ENCODE measurements around the gene DYRK1A.

DYRK1A gene

GRCh38 chr21:37450445-37450941 is 83.9 kb downstream of the DYRK1A start:
- no peak for DNase-seq (ENCODE audit: low read depth)

GRCh38 chr21:37451446-37451845 is 84.9 kb downstream of the DYRK1A start:
- DNase-seq (ENCODE audit: low read depth) = no peak

GRCh38 chr21:37452227-37452626 is 85.7 kb downstream of the DYRK1A start:
- no peak for DNase-seq (ENCODE audit: low read depth)

GRCh38 chr21:37453350-37453749 is 86.8 kb downstream of the DYRK1A start:
- no peak for DNase-seq (ENCODE audit: low read depth)

- DNase-seq (ENCODE audit: low read depth) = no peak
These were observed 88.4 kb downstream of the DYRK1A start for GRCh38 chr21:37454869-37455503.

- no peak for DNase-seq (ENCODE audit: low read depth)
These were observed 88.9 kb downstream of the DYRK1A start for GRCh38 chr21:37455504-37455911.

- no peak for DNase-seq (ENCODE audit: low read depth)
These were observed 92.2 kb downstream of the DYRK1A start for GRCh38 chr21:37458669-37459276.

- DNase-seq (ENCODE audit: low read depth) = no peak
These were observed 93.0 kb downstream of the DYRK1A start for GRCh38 chr21:37459575-37459974.

- DNase-seq (ENCODE audit: low read depth) = no peak
These were observed 93.6 kb downstream of the DYRK1A start for GRCh38 chr21:37460196-37460595.

GRCh38 chr21:37461479-37461878 is 94.9 kb downstream of the DYRK1A start:
- no peak for DNase-seq (ENCODE audit: low read depth)

GRCh38 chr21:37462087-37462861 is 95.7 kb downstream of the DYRK1A start:
- no peak for DNase-seq (ENCODE audit: low read depth)

GRCh38 chr21:37463083-37463801 is 96.7 kb downstream of the DYRK1A start:
- DNase-seq (ENCODE audit: low read depth) = no peak

- DNase-seq (ENCODE audit: low read depth) = no peak
These were observed 100.5 kb downstream of the DYRK1A start for GRCh38 chr21:37467082-37467481.

- DNase-seq (ENCODE audit: low read depth) = no peak
These were observed 102.3 kb downstream of the DYRK1A start for GRCh38 chr21:37468909-37469308.

GRCh38 chr21:37469441-37469840 is 102.9 kb downstream of the DYRK1A start:
- no peak for DNase-seq (ENCODE audit: low read depth)

- DNase-seq (ENCODE audit: low read depth) = no peak
These were observed 106.0 kb downstream of the DYRK1A start for GRCh38 chr21:37472581-37472980.

- DNase-seq (ENCODE audit: low read depth) = no peak
These were observed 106.9 kb downstream of the DYRK1A start for GRCh38 chr21:37473491-37473890.

GRCh38 chr21:37474342-37474741 is 107.8 kb downstream of the DYRK1A start:
- no peak for DNase-seq (ENCODE audit: low read depth)

GRCh38 chr21:37475186-37475868 is 108.8 kb downstream of the DYRK1A start:
- DNase-seq (ENCODE audit: low read depth) = no peak

GRCh38 chr21:37478794-37479193 is 112.2 kb downstream of the DYRK1A start:
- DNase-seq (ENCODE audit: low read depth) = no peak

- no peak for DNase-seq (ENCODE audit: low read depth)
These were observed 117.2 kb downstream of the DYRK1A start for GRCh38 chr21:37483776-37484175.

Data from stimulated activated CD8-positive, alpha-beta memory T cell treated with anti-CD3 and anti-CD28 coated beads, Interleukin-12 subunit alpha, Interleukin-12 subunit beta, amount 100 ng/mL, for 1 hour (primary cell).